Nephron (organoid): ENCODE measurements around the gene GFOD2.

Experiments used
- H3K27ac Mint-ChIP-seq, 3 experiments: 2 replicates each; pipeline ENCODE4 v1.8.0; 2020; ENCODE audit warnings: mixed read lengths in 3 of 3, mild to moderate bottlenecking in 2 of 3, moderate library complexity in 1 of 3
- H3K27me3 Mint-ChIP-seq: 2 replicates; pipeline ENCODE4 v1.8.0; 2021; ENCODE audit warnings: low read depth, mild to moderate bottlenecking, moderate library complexity, mixed read lengths
- H3K36me3 Mint-ChIP-seq: 2 replicates; pipeline ENCODE4 v1.8.0; 2020; ENCODE audit warnings: low read depth, mixed read lengths
- H3K4me1 Mint-ChIP-seq: 2 replicates; pipeline ENCODE4 v1.8.0; 2020; ENCODE audit warnings: mixed read lengths
- H3K4me3 Mint-ChIP-seq, 3 experiments: 2 replicates each; pipeline ENCODE4 v1.8.0; 2020; ENCODE audit warnings: mild to moderate bottlenecking in 3 of 3, mixed read lengths in 3 of 3, moderate library complexity in 2 of 3
- H3K9me3 Mint-ChIP-seq: 2 replicates; pipeline ENCODE4 v1.8.0; 2020; ENCODE audit warnings: mixed read lengths
- TF ChIP-seq, protein P1 (sequence below), 3 experiments: fragments of 200-600 bp; sonication (generic); IDR thresholded peaks; one replicate each; pipeline ENCODE4 v1.5.0; 2021; ENCODE audit warnings: antibody characterized with exemption in 3 of 3; ENCODE audit not compliant: unreplicated experiment in 3 of 3

The GFOD2 gene

DNA sequence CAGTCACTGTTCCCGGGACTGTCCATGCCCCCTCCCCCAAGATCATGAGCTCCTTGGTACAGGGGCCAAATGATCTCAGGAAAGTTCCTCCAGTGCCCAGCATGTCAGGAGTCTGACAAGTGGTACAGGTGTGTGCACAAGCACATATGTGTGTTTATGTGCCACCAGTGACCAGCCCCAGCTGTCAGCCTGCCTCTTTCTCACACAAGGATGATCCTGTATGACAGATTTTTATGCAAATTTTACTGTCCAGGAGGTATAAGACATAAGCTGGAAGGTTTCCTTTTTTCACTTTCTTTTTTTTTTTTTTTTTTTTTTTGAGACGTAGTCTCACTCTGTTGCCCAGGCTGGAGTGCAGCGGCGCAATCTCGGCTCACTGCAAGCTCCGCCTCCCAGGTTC is 31.4 kb upstream of the GFOD2 start:
- H3K4me3 Mint-ChIP-seq, result no peak overlapping the region
- peaks cover 16% of the 10 kb centered on the region for H3K36me3 Mint-ChIP-seq
- H3K27ac Mint-ChIP-seq, result no peak overlapping the region
- H3K4me1 Mint-ChIP-seq, result no peaks in the 10 kb centered on the region
- H3K9me3 Mint-ChIP-seq, result no peaks in the 10 kb centered on the region
- no peaks in the 10 kb centered on the region for H3K27me3 Mint-ChIP-seq
- TF ChIP-seq, protein P1, sequence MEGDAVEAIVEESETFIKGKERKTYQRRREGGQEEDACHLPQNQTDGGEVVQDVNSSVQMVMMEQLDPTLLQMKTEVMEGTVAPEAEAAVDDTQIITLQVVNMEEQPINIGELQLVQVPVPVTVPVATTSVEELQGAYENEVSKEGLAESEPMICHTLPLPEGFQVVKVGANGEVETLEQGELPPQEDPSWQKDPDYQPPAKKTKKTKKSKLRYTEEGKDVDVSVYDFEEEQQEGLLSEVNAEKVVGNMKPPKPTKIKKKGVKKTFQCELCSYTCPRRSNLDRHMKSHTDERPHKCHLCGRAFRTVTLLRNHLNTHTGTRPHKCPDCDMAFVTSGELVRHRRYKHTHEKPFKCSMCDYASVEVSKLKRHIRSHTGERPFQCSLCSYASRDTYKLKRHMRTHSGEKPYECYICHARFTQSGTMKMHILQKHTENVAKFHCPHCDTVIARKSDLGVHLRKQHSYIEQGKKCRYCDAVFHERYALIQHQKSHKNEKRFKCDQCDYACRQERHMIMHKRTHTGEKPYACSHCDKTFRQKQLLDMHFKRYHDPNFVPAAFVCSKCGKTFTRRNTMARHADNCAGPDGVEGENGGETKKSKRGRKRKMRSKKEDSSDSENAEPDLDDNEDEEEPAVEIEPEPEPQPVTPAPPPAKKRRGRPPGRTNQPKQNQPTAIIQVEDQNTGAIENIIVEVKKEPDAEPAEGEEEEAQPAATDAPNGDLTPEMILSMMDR (IDR thresholded peaks at IDR 0.05; ENCODE audit: unreplicated experiment in 3 of 3), result no peak

DNA sequence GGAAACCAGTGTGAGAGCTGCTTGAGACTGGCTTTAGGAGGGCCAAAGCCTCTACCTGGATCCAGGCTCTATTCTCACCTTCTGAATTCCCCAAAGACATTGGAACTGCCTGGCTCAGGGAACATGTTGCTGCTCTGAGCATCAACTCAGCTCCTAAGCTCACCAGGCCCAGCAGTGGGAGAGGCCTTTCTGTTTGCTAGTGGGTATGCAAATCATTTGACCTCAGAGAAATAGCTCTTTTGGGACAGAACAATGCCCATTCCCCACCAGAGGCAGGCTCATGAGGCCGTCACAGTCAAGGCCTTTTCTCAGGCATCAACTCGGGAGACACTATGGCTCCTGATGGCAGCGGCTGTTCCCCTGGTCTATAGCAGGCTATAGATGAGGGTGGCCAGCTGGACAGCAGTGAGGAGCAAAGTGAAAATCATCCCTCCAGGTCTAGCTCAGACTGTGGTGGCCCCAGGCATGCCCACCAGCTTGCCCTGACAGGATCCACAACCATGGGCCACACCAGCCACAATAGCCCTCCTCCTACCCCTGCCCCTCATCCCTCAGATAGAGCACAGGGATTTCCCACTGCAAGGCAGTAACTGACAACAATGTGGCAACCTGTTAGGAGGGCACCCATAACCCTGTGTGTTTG is 30.4 kb upstream of the GFOD2 start:
- Mint-ChIP-seq H3K27ac (no peak overlapping the region), H3K27me3 (no peaks in the 10 kb centered on the region), H3K9me3 (no peaks in the 10 kb centered on the region), H3K4me1 (no peaks in the 10 kb centered on the region), H3K36me3 (peaks cover 19% of the 10 kb centered on the region), H3K4me3 (no peak overlapping the region)
- TF ChIP-seq, protein P1 (IDR thresholded peaks at IDR 0.05; ENCODE audit: unreplicated experiment in 3 of 3), result no peak

DNA sequence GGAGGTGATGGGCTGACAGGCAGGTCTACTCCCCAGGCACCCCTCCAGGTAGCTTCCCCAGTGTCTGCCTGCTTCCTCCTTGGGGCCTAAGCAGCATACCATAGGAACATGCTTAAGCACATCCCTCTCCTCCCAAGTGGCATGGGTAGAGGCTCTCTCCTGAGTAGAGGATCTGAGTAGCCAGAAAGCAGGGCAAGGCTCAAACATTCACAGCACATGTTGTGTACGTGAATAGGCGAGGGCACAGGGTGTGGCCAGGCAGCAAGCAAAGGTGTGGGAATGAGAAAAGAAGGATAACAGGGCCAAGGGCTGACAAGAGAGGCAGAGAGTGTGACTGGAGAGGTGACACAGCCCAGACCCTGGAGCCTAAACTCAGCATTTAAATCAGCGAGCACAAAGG is 29.7 kb upstream of the GFOD2 start:
- Mint-ChIP-seq H3K4me3 (no peak overlapping the region), H3K4me1 (no peaks in the 10 kb centered on the region), H3K36me3 (peaks cover 25% of the 10 kb centered on the region), H3K9me3 (no peaks in the 10 kb centered on the region), H3K27me3 (no peaks in the 10 kb centered on the region), H3K27ac (no peak overlapping the region)
- TF ChIP-seq, protein P1 (IDR thresholded peaks at IDR 0.05; ENCODE audit: unreplicated experiment in 3 of 3), result no peak

DNA sequence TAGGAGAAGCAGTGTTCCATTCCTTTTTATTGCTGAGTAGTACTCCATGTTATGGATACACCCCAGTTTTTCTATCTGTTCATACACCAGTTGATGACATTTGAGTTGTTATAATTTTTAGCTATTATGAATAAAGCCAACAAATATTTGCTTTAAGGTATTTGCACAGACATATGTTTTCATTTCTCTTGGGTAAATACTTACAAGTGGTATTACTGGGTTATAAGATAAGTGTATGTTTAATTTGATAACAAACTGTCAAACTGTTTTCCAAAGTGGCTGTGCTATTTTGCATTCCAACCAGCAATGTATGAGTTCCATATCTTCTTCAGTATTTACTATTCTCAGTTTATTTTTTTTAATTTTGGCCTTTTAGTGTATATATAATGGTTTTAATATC is 27.7 kb upstream of the GFOD2 start:
- Mint-ChIP-seq H3K27ac (no peak overlapping the region), H3K9me3 (no peaks in the 10 kb centered on the region), H3K36me3 (peaks cover 36% of the 10 kb centered on the region), H3K4me1 (no peaks in the 10 kb centered on the region), H3K4me3 (no peak overlapping the region), H3K27me3 (no peaks in the 10 kb centered on the region)
- TF ChIP-seq, protein P1 (IDR thresholded peaks at IDR 0.05; ENCODE audit: unreplicated experiment in 3 of 3), result no peak

DNA sequence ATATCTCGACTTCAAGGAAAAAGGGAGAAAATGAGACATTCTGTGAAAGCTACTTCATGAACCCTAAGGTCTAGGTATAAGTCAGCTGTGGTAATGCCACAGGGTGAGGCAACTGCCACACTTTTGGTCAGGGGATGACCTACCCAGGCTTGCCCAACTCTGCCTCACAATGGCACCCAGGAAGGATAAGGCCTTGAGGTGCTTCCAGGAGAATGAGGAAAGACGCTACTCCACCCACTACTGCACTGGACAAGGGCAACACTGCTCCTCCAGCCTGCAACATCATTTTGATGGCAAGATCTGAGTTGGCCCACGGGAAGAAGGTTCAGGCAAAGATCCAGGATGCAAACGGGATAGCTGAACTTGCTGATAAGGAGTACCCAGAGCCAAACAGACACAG is 22.0 kb upstream of the GFOD2 start:
- Mint-ChIP-seq H3K9me3 (no peaks in the 10 kb centered on the region), H3K36me3 (peaks cover 58% of the 10 kb centered on the region), H3K4me3 (no peak overlapping the region), H3K27me3 (no peaks in the 10 kb centered on the region), H3K27ac (no peak overlapping the region), H3K4me1 (no peaks in the 10 kb centered on the region)
- TF ChIP-seq, protein P1 (IDR thresholded peaks at IDR 0.05; ENCODE audit: unreplicated experiment in 3 of 3), result no peak

DNA sequence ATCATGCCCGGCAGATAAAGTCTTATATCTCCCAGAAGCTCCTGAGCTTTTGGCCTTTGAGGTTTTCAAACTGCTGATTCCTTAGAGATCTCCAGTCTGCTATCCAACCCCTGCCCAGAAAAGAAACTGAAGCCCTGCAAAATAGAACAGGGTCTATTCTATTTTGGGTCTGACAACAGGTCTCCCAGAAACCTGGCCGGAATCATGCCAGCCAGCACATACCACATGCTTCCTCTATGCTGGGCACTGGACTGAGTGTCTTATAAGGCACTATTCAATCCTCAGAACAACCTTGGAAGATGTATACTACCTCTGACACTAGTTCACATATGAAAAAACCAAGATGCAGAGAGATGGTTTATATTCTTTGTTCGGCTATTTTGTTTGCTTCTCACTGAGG is 21.3 kb upstream of the GFOD2 start:
- H3K27ac Mint-ChIP-seq, result no peak overlapping the region
- H3K4me1 Mint-ChIP-seq, result no peaks in the 10 kb centered on the region
- no peaks in the 10 kb centered on the region for H3K9me3 Mint-ChIP-seq
- peaks cover 55% of the 10 kb centered on the region for H3K36me3 Mint-ChIP-seq
- TF ChIP-seq, protein P1 (IDR thresholded peaks at IDR 0.05; ENCODE audit: unreplicated experiment in 3 of 3), result no peak
- no peak overlapping the region for H3K4me3 Mint-ChIP-seq
- no peaks in the 10 kb centered on the region for H3K27me3 Mint-ChIP-seq
